Natural killer cell (primary cell): ENCODE data around the gene DMAC1. TPM values are rescaled to one million over a fixed set of nuclear protein-coding genes. Genes with fewer than 3 reads are reported as not detected.

Source experiments
- ATAC-seq, 3 donors: fragments of 150-1000 bp in 2 of 3; fragments of 200-7000 bp in 1 of 3; cut with Tn5 transposase; 1 replicate in 1 of 3; 2 replicates in 2 of 3; pipeline ENCODE4 v1.10.0; 2021; ENCODE audit warnings: mild to moderate bottlenecking in 2 of 3, moderate library complexity in 2 of 3
- DNase-seq, 2 donors: peaks; one replicate each; pipeline versions ENCODE4 v3.0.0 to v3.0.0-alpha.2; 2013 to 2021; ENCODE audit warnings: mixed read lengths in 1 of 2
- H3K27ac ChIP-seq: one replicate; pipeline ENCODE4 v1.5.1; 2013; ENCODE audit warnings: mild to moderate bottlenecking, low read length
- H3K27me3 ChIP-seq: one replicate; pipeline ENCODE4 v1.6.1; 2013; ENCODE audit warnings: low read length; ENCODE audit not compliant: control insufficient read depth, insufficient read depth
- H3K36me3 ChIP-seq: one replicate; pipeline ENCODE4 v1.6.1; 2013; ENCODE audit warnings: low read length; ENCODE audit not compliant: control insufficient read depth, insufficient read depth
- H3K4me1 ChIP-seq: one replicate; pipeline ENCODE4 v1.6.1; 2013; ENCODE audit warnings: low read length; ENCODE audit not compliant: control insufficient read depth, insufficient read depth
- H3K4me3 ChIP-seq: one replicate; pipeline ENCODE4 v1.5.1; 2013; ENCODE audit warnings: low read length
- H3K9me3 ChIP-seq: one replicate; pipeline ENCODE4 v1.6.1; 2013; ENCODE audit warnings: low read length; ENCODE audit not compliant: control insufficient read depth, insufficient read depth
- H3K27ac Mint-ChIP-seq, 2 donors: one replicate each; pipeline ENCODE4 v1.8.0; 2022; ENCODE audit warnings: mild to moderate bottlenecking in 2 of 2, mixed read lengths in 2 of 2, moderate library complexity in 1 of 2
- H3K27me3 Mint-ChIP-seq, 2 donors: one replicate each; pipeline ENCODE4 v1.8.0; 2022; ENCODE audit warnings: low read depth in 2 of 2, mixed read lengths in 2 of 2
- H3K36me3 Mint-ChIP-seq: one replicate; pipeline ENCODE4 v1.8.0; 2022; ENCODE audit warnings: mixed read lengths
- H3K4me1 Mint-ChIP-seq, 2 donors: one replicate each; pipeline ENCODE4 v1.8.0; 2022; ENCODE audit warnings: mixed read lengths in 2 of 2
- H3K4me3 Mint-ChIP-seq: one replicate; pipeline ENCODE4 v1.8.0; 2022; ENCODE audit warnings: mild to moderate bottlenecking, moderate library complexity, mixed read lengths
- H3K9me3 Mint-ChIP-seq, 2 donors: one replicate each; pipeline ENCODE4 v1.8.0; 2022; ENCODE audit warnings: mixed read lengths in 2 of 2
- WGBS: methylation state at CpG from one replicate; pipeline ENCODE4 v1.1.7; 2013; ENCODE audit warnings: missing lambda C conversion rate; ENCODE audit not compliant: insufficient coverage; 5-methylcytosine and 5-hydroxymethylcytosine counted together
- intact Hi-C: fragments of 100-400 bp; cut with micrococcal nuclease; formaldehyde crosslinking; loops from one replicate; pipeline ENCODE4 v1.14.2; 2022
- total RNA-seq, 4 donors: library from RNA; stranded (reverse); fragments of 120-200 nt in 1 of 4; gene quantifications; one replicate each; pipeline versions ENCODE4 v1.2.3 to v1.2.4, GENCODE V29; 2013 to 2022
- TF ChIP-seq, protein P1 (sequence below): fragments of 200-600 bp; IDR thresholded peaks from one replicate; pipeline ENCODE4 v1.8.0; 2022; ENCODE audit warnings: antibody characterized with exemption

The DMAC1 gene
- total RNA-seq, 3 donors from 2014 or later (not counting 1 experiment from before 2014, with no cell fraction given), result 10.1 to 16.4 (median 14.4) TPM

GRCh38 chr9:7827792-7828191 lies 28.2 kb upstream of the DMAC1 start:
- Histone ChIP-seq H3K4me3 (no peak overlapping the region), H3K36me3 (no peaks in the 10 kb centered on the region), H3K27me3 (no peaks in the 10 kb centered on the region), H3K4me1 (no peaks in the 10 kb centered on the region), H3K27ac (no peak overlapping the region), H3K9me3 (no peaks in the 10 kb centered on the region)
- intact Hi-C loops, result no loop called here
- Mint-ChIP-seq H3K36me3 (no peaks in the 10 kb centered on the region), H3K4me1 (no peaks in the 10 kb centered on the region), H3K27ac (no peak overlapping the region), H3K27me3 (peaks cover 2 to 10% of the 10 kb centered on the region in 2 donors), H3K9me3 (peaks cover 0 to 2% of the 10 kb centered on the region in 2 donors), H3K4me3 (no peak overlapping the region)
- DNase-seq (no peak), ATAC-seq (no peak)
- 97% methylated on average over 2 of the region's 3 CpGs for WGBS
- TF ChIP-seq, protein P1, sequence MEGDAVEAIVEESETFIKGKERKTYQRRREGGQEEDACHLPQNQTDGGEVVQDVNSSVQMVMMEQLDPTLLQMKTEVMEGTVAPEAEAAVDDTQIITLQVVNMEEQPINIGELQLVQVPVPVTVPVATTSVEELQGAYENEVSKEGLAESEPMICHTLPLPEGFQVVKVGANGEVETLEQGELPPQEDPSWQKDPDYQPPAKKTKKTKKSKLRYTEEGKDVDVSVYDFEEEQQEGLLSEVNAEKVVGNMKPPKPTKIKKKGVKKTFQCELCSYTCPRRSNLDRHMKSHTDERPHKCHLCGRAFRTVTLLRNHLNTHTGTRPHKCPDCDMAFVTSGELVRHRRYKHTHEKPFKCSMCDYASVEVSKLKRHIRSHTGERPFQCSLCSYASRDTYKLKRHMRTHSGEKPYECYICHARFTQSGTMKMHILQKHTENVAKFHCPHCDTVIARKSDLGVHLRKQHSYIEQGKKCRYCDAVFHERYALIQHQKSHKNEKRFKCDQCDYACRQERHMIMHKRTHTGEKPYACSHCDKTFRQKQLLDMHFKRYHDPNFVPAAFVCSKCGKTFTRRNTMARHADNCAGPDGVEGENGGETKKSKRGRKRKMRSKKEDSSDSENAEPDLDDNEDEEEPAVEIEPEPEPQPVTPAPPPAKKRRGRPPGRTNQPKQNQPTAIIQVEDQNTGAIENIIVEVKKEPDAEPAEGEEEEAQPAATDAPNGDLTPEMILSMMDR, result no peak

DNA sequence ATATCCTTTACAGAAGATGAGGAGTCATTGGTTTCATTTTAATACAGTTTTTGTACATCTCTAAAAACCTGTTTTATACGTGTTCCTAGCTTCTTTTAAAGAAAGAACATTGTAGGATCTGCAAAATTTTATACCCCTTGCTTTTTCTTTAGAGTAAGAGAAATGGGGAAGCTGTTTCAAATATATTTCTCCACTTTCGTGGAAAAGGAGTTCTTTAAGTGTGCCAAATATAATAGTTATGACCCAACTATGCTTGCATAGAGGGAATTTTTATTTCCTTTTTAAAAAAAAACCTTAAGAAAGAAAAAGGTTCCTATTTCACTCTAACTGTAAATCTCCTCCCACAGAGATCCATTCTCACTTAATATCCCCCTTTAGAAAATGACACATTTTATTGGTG lies 27.5 kb upstream of the DMAC1 start:
- Mint-ChIP-seq H3K27me3 (peaks cover 2 to 10% of the 10 kb centered on the region in 2 donors), H3K27ac (no peak overlapping the region), H3K4me1 (no peaks in the 10 kb centered on the region), H3K4me3 (no peak overlapping the region), H3K36me3 (no peaks in the 10 kb centered on the region), H3K9me3 (peaks cover 0 to 2% of the 10 kb centered on the region in 2 donors)
- ATAC-seq (no peak), DNase-seq (no peak)
- no peak overlapping the region for H3K27ac ChIP-seq
- H3K9me3 ChIP-seq, result no peaks in the 10 kb centered on the region
- TF ChIP-seq, protein P1, result no peak
- H3K4me3 ChIP-seq, result no peak overlapping the region
- WGBS, result no CpG with 5 or more reads among the region's 2 CpGs
- H3K36me3 ChIP-seq, result no peaks in the 10 kb centered on the region
- intact Hi-C loops, result no loop called here
- no peaks in the 10 kb centered on the region for H3K27me3 ChIP-seq
- H3K4me1 ChIP-seq, result no peaks in the 10 kb centered on the region

DNA sequence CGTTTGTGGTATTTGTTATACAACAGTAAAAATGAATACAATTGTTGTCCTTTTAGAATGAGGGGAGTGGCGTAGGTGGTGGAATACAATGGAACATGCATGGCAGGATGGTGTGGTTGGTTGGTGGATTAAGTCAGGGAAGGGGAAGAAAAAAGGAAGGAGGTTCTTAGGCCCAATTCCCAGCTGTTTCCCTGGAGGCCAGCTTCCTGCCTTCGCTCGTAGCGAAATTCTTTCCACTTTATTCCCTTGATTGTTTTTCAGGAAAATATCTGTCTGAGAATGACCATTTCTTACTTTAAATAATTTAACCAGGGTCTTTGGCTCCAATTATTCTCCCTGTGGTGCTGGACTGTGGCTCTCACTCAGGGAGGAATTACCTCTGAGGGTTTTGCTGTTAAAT lies 24.1 kb upstream of the DMAC1 start:
- no peaks in the 10 kb centered on the region for H3K4me1 Mint-ChIP-seq

DNA sequence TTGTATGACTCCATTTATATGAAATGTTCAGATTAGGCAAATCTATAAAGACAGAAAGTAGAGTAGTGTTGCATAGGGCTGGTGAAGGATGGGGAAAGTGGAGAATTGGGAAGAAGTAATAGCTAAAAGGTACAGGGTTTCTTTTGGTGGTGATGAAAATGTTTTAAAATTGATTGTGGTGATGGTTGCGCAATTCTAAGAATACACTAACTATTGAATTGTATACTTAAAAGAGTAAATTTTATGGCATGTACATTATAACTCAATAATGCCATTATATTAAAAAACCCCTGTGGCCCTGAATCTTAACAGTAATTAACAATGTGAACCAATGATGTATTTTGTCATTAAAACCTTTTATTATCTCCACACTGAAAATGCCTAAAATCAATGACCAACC lies 20.4 kb upstream of the DMAC1 start:
- no peaks in the 10 kb centered on the region for H3K9me3 ChIP-seq
- Mint-ChIP-seq H3K4me1 (no peaks in the 10 kb centered on the region), H3K4me3 (no peak overlapping the region), H3K9me3 (peaks cover 0 to 2% of the 10 kb centered on the region in 2 donors), H3K27ac (no peak overlapping the region), H3K27me3 (peaks cover 0 to 11% of the 10 kb centered on the region in 2 donors), H3K36me3 (no peaks in the 10 kb centered on the region)
- intact Hi-C loops, result no loop called here
- no peaks in the 10 kb centered on the region for H3K4me1 ChIP-seq
- TF ChIP-seq, protein P1, result no peak
- WGBS, result no CpG with 5 or more reads among the region's 1 CpG
- DNase-seq, result no peak
- H3K4me3 ChIP-seq, result no peak overlapping the region
- no peaks in the 10 kb centered on the region for H3K36me3 ChIP-seq
- no peak overlapping the region for H3K27ac ChIP-seq
- no peak for ATAC-seq
- no peaks in the 10 kb centered on the region for H3K27me3 ChIP-seq

More for the DNA sequence above, 24.1 kb upstream of the DMAC1 start:
- H3K4me1 ChIP-seq, result no peaks in the 10 kb centered on the region
- WGBS, result 98% methylated on average over 5 of the region's 5 CpGs
- Mint-ChIP-seq H3K27ac (no peak overlapping the region), H3K36me3 (no peaks in the 10 kb centered on the region), H3K27me3 (peaks cover 2 to 16% of the 10 kb centered on the region in 2 donors), H3K4me3 (no peak overlapping the region), H3K9me3 (peaks cover 0 to 2% of the 10 kb centered on the region in 2 donors)
- H3K27me3 ChIP-seq, result no peaks in the 10 kb centered on the region
- no peak overlapping the region for H3K4me3 ChIP-seq
- no peak for DNase-seq
- intact Hi-C loops, result no loop called here
- no peak for ATAC-seq
- TF ChIP-seq, protein P1, result no peak
- H3K9me3 ChIP-seq, result no peaks in the 10 kb centered on the region
- H3K36me3 ChIP-seq, result no peaks in the 10 kb centered on the region
- no peak overlapping the region for H3K27ac ChIP-seq
